ENCODE results near the gene BOK.
"Not testable (repeated sequence)": the region's sequence is repeated elsewhere in the genome, so short reads cannot be mapped to it uniquely, and the experiment has no call there.

BOK gene

DNA sequence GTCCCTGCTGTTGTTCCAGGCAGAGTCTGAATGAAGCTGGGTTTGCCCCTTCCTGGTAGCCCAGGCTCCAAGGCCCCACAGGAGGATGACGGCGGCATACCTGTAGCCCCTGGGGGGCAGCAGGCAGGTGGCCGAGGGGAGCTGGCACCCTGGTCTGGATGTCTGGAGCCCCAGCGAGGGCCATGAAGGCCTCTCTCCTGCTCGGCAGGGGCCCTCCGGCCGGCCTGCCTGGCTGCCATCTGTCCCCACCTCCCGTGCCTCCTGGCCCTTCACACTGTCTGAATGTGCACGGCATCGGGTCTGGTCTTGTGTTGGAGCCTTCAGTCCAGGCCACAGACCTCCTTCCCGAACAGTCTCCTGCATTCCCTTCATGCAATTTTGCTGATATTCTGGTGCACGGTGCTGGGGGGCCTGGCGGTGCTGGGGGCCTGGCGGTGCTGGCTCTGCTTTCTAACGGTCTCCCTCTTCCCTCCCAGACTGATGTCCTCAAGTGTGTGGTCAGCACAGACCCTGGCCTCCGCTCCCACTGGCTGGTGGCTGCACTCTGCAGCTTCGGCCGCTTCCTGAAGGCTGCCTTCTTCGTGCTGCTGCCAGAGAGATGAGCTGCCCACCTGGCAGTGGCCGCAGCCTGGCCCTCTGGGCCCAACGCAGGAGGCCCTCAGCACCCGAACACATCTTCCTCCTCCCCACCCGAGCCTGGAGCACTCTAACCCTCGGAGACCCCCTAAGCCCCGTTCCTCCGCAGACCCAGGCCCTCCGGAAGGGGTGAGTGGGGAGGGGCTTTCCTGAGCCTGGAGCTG lies 13.5 kb downstream of the BOK start:
- DNase-seq (ENCODE audit: low read depth in 1 of 2, low spot score in 1 of 2): no peak

DNA sequence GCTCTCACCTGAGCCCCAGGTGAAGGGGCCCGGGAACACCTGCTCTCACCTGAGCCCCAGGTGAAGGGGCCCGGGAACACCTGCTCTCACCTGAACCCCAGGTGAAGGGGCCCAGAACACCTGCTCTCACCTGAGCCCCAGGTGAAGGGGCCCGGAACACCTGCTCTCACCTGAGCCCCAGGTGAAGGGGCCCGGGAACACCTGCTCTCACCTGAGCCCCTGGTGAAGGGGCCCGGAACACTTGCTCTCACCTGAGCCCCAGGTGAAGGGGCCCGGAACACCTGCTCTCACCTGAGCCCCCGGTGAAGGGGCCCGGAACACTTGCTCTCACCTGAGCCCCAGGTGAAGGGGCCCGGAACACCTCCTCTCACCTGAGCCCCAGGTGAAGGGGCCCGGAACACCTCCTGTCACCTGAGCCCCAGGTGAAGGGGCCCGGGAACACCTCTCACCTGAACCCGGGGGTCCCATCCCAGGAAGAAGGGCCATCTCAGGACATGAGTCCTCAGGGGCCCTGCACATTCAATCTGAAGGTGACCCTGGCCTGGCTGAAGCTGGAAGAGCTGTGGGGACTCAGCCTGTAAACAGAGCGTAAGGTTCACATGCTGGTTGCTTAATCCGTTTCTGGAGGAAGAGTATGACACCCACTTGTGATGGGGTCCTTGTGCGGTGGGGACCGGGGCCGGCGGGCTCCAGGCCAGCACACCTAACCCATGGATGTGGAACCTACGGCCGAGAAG lies 14.5 kb downstream of the BOK start:
- not testable (repeated sequence) for DNase-seq (ENCODE audit: low read depth in 1 of 2, low spot score in 1 of 2)

DNA sequence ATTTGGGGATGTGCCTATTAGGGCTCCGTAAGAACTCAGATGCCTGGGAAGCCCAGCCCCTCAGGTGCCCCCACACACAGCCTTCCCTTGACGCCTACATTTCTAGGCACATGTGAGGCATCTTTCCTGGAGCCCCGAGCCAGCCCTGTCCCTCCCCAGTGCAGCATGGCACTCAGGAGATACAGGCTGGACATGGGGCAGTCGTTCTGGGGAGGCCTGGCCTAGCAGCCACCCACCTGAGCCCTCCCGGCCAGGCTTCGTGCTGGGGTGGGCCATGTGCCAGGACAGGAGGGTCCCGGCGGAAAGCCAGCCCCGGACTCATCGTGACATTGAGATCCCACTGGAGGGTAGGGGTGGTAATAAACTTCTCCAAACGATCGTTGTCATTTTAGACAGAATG lies 15.2 kb downstream of the BOK start:
- DNase-seq (ENCODE audit: low read depth in 1 of 2, low spot score in 1 of 2): no peak

DNA sequence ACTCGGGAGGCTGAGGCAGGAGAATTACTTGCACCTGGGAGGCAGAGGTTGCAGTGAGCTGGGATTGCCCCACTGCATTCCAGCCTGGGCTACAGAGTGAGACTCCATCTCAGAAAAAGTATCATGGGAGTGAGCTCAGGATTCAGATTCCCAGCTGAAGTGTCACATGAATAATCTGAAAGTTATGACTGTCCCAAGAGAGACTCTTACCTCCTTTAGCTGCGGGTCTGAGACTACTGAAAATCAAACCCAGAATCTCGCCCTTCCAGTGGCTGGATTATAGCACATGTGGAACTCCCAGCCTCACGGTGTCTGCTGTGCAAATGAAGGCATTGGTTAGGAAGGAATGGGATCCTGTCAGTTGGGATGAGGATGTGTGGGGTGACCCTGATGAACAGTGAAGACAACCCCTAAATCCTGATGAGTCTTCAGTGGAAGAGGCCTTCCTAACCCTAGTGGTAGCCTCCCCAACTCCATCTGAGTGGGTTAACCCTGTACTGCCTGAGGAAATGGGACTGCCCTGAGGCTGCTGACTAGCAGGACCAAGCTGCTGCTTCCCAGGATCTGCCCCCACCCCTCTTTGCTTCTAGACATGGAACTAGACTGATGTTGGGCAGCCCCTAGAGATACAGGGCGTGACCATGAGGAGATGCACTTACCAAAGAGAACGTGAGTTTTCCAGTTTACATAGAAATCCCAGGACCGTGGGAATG lies 16.5 kb downstream of the BOK start:
- DNase-seq (ENCODE audit: low read depth in 1 of 2, low spot score in 1 of 2): no peak

DNA sequence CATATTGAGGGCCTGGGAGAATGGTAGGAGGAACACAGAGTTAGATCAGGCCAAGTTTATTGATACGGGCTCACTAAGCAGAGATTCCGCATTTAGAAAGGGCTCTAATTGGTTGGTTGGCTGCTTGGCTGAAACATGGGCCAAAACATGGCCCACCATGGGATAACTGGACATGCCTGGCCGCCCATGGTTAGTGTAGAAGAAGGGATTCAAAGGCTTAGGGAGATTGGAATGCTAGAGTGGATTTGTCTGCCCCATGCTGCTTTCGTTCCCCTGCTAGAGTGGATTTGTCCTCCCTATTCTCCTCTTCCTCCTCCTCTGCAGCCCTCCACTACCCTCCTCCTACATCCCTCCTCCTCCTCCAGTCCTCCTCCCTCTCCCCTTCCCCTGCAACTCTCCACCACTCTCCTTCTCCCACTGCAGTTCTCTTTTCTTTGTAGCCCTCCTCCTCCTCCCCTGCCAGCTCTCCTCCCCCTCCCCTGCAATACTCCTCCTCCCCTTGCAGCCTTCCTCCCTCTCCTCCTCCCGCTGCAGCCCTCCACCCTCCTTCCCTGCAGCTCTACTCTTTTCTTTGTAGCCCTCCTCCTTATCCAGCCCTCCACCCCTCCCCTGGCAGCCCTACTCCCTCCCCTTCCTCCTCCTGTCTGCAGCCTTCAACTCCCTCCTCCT lies 17.2 kb downstream of the BOK start:
- DNase-seq (ENCODE audit: low read depth in 1 of 2, low spot score in 1 of 2): no peak

DNA sequence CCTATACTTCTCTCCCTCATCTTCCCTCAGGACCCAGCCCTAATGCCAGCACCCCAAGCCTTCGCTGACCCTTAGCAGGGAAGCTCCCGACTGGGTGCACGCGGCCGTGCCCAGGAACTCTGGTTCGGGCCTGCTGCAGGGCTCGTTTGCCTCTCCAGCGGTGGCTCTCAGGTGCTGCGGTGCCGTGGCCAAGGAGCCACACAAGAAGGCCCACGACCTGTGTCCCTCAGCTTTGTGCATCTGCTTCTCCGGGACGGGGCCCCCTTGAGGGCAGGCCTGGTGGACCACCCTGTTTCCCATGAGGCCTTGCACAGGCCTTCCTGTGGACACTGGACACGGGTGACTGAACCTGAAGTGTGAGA lies 17.7 kb downstream of the BOK start:
- no peak for DNase-seq (ENCODE audit: low read depth in 1 of 2, low spot score in 1 of 2)

DNA sequence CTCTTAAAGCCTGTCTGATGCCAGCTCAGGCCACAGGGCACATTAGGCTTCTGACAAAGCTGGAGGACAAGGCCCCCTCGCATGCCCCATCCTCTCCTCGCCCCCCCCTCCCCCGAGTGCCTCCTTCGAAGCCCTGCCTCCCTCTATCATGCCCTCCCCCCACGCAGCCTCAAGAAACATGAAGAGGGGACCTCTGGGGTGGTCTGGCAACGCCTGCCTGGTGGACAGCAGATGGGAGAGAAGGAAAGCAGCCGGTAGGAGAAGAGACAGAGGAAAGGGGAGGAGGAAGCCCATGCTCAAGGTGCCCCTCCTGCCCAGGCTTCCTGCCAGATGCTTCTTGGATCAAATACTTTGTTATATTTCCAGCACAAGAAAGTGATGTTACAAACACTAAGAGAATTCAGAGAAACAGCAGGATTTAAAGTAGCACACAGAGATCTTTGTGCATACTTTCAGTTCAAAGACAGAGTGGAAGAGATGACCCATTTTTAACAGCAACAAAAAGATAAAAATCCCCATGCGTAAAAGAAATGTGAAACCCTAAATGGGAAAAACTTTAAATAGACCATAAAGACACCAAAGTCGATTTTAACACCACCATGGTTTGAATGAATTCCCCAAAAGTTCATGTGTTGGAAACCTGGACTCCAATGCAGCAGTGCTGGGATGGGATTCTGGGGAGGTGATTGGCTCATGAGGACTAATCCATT lies 19.0 kb downstream of the BOK start:
- no peak for DNase-seq (ENCODE audit: low read depth in 1 of 2, low spot score in 1 of 2)

DNA sequence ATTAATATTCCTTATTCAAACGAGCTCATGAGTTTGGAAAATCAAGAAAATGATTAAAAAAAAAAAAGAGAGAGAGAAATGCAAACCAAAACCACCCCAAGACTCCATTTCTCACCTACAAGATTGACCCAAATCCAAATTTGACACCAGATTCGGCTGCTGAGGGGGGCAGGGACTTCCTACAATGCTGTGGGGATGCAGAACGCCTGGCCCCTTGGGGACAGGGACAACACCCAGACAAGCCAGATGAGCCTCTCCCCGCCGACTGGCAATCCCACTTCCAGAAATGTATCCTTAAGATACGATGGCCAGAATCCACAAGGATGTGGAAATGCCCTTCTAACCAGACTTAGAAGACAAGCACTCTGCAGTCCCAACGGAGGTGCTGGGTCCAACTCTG lies 20.7 kb downstream of the BOK start:
- DNase-seq (ENCODE audit: low read depth in 1 of 2, low spot score in 1 of 2): no peak

DNA sequence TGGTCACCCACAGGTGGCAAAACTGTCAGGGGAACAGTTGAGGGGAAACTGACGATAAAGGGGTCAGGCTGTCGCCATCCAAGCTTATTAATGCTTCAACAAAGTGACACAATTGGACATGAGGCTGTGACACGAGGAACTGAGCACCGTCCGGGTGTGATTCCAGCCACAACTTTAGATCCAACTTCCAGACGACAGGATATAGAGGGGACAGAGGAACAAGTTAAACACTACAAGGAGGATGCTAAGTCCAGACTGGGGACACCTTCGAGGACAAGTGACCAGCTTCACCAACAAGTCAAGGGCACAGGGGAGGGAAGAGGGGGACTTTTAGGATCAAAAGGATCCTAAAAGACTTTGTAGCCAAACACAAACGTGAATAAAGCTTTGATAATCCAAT lies 23.8 kb downstream of the BOK start:
- no peak for DNase-seq (ENCODE audit: low read depth in 1 of 2, low spot score in 1 of 2)

DNA sequence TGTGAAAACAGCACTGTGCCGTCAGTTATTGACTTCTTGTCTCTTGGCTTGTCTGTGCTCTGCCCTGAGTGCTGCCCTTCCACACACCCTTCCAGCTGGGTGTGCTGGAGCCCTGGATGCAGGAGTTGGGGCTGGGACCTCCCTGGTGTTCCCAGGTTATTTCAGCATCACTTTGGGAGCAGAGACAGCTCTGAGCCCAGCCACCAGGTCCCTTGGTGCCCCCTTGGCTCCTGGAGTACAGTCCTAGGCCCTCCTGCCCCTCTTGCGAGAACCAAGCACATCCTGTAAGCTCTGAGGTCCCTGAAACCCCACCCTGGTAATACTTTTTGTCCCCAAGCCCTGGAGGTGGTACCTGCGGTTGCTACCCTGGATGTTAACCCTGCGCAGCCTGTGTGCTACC lies 24.3 kb downstream of the BOK start:
- DNase-seq (ENCODE audit: low read depth in 1 of 2, low spot score in 1 of 2): no peak

DNA sequence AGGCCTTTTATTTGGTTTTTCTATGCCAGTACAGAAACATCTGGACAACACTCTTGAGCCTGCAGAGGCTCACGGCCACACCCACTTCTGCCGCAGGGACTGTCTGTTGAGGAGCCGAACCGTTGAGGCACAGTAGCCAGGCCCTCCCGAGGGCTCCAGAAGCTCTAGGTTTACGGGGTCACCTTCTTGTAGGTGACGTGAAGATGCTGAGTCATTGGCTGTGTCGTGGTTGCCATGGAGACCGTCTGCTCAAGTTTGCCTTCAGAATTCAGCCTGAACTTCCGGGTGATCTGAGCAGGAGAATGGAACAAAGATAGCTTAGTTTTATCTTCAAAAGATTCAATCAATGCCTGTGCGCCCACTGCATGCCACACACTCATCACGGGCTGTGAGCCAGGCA lies 25.9 kb downstream of the BOK start:
- no peak for DNase-seq (ENCODE audit: low read depth in 1 of 2, low spot score in 1 of 2)

DNA sequence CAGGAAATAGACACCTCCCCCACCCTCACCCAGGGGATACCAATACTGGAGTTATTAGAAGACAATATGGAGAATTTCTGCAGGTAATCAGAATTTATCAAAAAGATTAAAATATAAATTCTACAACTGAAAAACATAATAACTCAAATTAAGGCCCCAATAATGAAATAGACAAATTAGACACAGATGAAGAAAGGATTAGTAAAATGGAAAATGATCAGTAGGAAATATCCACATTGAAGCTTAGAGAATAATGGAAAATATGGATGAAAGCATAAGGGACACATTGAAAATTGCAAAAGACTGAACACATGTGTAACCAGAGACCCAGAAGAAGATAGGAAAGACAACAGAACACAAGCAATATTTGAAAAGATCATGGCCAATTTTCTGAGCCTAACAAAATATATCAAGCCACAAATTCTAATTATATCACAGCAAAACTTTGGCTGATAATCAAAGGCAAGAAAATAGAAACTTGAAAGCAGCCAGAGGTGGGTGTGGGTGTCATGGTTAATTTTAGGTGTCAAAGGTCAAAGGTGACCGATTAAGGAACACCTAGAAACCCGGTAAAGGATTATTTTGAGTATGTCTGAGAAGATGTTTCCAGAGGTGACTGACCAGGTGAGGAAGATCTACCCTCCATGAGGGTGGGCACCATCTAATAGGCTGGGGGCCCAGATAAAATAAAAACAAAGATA lies 28.2 kb downstream of the BOK start:
- DNase-seq (ENCODE audit: low read depth in 1 of 2, low spot score in 1 of 2): no peak

DNA sequence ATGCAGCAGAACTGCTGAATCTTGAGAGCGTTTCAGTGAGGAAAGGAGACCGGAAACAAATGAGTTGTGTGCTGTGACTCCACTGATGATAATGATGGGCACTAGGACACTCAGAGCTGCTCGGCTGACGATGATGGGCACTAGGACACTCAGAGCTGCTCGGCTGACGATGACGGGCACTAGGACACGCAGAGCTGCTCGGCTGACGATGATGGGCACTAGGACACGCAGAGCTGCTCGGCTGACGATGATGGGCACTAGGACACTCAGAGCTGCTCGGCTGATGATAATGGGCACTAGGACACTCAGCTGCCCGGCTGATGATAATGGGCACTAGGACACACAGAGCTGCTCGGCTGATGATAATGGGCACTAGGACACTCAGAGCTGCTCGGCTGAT lies 31.3 kb downstream of the BOK start:
- not testable (repeated sequence) for DNase-seq (ENCODE audit: low read depth in 1 of 2, low spot score in 1 of 2)

DNA sequence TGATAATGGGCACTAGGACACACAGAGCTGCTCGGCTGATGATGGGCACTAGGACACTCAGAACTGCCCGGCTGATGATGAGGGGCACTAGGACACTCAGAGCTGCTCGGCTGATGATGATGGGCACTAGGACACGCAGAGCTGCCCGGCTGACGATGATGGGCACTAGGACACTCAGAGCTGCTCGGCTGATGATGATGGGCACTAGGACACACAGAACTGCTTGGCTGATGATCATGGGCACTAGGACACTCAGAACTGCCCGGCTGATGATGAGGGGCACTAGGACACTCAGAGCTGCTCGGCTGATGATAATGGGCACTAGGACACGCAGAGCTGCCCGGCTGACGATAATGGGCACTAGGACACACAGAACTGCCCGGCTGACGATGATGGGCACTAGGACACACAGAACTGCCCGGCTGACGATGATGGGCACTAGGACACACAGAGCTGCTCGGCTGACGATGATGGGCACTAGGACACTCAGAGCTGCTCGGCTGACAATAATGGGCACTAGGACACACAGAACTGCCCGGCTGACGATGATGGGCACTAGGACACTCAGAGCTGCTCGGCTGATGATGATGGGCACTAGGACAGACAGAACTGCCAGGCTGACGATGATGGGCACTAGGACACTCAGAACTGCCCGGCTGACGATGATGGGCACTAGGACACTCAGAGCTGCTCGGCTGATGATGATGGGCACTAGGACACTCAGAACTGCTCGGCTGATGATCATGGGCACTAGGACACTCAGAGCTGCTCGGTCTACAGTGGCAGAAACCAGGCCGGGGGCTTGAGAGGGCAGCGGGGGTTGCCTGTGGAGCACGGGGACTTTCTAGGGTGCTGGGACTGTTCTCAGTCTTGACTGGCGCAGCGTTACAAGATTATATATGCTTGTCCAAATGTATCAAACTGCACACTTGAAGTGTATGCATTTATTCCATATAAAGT lies 32.2 kb downstream of the BOK start:
- not testable (repeated sequence) for DNase-seq (ENCODE audit: low read depth in 1 of 2, low spot score in 1 of 2)

DNA sequence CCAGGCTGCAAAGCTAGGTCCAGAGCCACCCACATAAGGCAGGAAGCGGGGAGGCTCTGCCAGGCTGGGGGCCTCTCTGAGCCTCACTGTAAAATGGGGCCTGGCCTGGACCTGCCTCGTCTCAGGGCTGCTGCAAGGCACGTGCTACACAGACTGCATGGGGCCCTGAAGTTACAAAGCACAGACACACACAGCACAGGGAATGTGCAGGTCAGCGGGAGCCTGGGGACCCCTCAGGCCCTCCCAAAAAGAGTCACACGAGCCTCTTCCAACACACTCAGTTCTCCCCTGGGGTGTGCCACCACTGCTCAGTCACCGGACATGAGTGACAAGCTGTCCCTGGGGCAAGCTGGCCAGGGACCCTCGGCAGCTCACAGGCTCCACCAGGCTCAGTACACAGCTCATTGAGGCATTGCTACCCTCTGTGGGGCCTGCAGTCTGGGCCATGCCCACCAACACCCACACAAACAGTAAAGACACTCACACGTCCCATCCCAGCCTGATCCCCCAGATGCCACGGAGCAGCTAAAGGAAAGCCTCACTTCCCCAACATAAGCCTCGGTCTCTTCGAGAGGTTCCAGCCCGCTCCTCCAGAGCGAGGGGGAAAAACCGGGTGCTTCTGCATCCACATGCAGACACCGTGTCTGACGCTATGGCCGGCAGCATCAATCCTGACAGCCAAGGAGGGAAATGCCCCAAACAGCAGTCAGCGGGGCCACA lies 33.7 kb downstream of the BOK start:
- DNase-seq (ENCODE audit: low read depth in 1 of 2, low spot score in 1 of 2): no peak

DNA sequence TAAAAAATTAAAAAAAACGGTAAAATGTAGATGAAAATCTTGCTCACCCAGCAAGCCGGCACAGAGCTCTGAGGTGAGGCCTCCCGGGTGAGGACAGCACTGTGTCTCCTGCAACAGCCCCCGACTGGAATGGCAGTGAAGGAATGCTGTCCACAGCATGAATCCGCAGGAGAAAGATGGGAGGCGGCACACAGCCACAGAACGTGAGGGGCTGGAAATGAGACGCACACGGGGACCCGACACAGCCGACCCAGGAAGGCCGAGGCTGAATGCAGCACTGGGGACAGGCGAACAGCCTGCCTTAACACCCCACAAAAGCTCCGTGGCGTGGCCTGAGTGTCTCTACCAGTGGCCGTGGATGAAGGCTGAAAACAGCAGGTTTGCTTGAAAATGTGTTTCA lies 34.7 kb downstream of the BOK start:
- no peak for DNase-seq (ENCODE audit: low read depth in 1 of 2, low spot score in 1 of 2)

DNA sequence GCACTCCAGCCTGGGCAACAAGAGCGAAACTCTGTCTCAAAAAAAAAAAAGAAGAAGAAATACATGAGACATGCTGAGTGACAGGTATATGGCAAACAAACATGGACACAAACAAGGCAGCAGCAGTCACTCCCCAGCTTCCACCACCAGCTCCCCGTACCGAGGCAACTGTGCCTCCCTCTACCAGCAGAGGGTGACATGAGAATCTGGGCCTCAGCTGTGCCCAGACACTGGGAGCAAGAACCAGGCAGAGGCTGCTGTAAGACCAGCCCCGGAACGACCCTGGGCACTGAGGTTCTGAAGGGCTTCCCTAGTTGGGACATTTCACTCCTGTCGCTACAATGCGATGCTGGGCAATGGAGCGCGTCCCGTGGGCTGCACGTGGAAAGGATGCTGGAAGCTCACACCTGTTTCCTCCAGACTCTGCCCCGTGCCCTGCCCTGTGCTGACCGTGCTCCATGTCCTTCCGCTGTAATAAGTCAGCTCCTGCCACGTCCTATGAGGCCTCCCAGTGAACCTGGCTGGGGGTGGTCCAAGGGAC lies 37.1 kb downstream of the BOK start:
- no peak for DNase-seq (ENCODE audit: low read depth in 1 of 2, low spot score in 1 of 2)

DNA sequence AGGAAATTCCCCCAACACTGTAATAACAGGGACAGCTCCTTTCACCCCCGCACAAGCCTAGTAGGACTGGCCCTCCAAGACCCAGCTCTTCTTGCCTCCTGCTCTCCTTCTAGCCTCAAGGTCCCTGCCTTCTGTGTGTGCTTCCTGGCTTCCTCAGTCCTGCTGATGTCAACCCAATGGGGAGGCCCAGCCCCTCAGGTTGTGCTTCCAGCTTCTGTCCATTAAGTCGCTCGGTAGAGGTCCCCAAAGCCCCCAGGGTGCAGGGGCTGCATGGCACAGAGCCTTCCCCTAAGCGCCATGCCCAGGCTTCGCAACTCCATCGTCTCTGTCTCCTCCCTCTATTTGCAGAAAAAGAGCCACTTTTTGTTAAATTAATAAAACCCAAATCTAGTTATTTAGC lies 39.0 kb downstream of the BOK start:
- no peak for DNase-seq (ENCODE audit: low read depth in 1 of 2, low spot score in 1 of 2)

All from activated CD4-positive, alpha-beta T cell treated with anti-CD3 and anti-CD28 coated beads, Interleukin-2, amount 50 U/mL, for 24 hours (primary cell).